ENCODE data around the gene ARHGEF10L. TPM values are rescaled to one million over a fixed set of nuclear protein-coding genes. Genes with fewer than 3 reads are reported as not detected.
"Not testable (repeated sequence)": the region's sequence is repeated elsewhere in the genome, so short reads cannot be mapped to it uniquely, and the experiment has no call there.

Gene ARHGEF10L
- total RNA-seq, 1 donor: 7.6 TPM

GRCh38 chr1:17629046-17629445 lies 89.5 kb downstream of the ARHGEF10L start:
- not testable (repeated sequence) for H3K9me3 ChIP-seq (ENCODE audit: low read depth, low read length); H3K4me3 ChIP-seq (ENCODE audit: low read length); H3K27me3 ChIP-seq (ENCODE audit: insufficient read depth, low read length)
- H3K4me1 ChIP-seq (ENCODE audit: insufficient read depth, low read length): peaks cover 54% of the 10 kb centered on the region

- H3K4me1 ChIP-seq (ENCODE audit: insufficient read depth, low read length): peaks cover 58% of the 10 kb centered on the region
- no peaks in the 10 kb centered on the region for H3K27me3 ChIP-seq (ENCODE audit: insufficient read depth, low read length)
- no peaks in the 10 kb centered on the region for H3K9me3 ChIP-seq (ENCODE audit: low read depth, low read length)
- no peak overlapping the region for H3K4me3 ChIP-seq (ENCODE audit: low read length)
These were observed 90.0 kb downstream of the ARHGEF10L start for GRCh38 chr1:17629460-17629859.

- H3K9me3 ChIP-seq (ENCODE audit: low read depth, low read length): no peaks in the 10 kb centered on the region
- no peak overlapping the region for H3K4me3 ChIP-seq (ENCODE audit: low read length)
- no peaks in the 10 kb centered on the region for H3K27me3 ChIP-seq (ENCODE audit: insufficient read depth, low read length)
- H3K4me1 ChIP-seq (ENCODE audit: insufficient read depth, low read length): peaks cover 66% of the 10 kb centered on the region
These were observed 90.7 kb downstream of the ARHGEF10L start for GRCh38 chr1:17630048-17630830.

- Histone ChIP-seq H3K9me3 (ENCODE audit: low read depth, low read length) (no peaks in the 10 kb centered on the region), H3K4me1 (ENCODE audit: insufficient read depth, low read length) (peaks cover 74% of the 10 kb centered on the region), H3K4me3 (ENCODE audit: low read length) (no peak overlapping the region), H3K27me3 (ENCODE audit: insufficient read depth, low read length) (no peaks in the 10 kb centered on the region)
These were observed 91.5 kb downstream of the ARHGEF10L start for GRCh38 chr1:17630986-17631385.

GRCh38 chr1:17631410-17631809 lies 91.9 kb downstream of the ARHGEF10L start:
- Histone ChIP-seq H3K4me1 (ENCODE audit: insufficient read depth, low read length) (peaks cover 78% of the 10 kb centered on the region), H3K4me3 (ENCODE audit: low read length) (no peak overlapping the region)

GRCh38 chr1:17632106-17632505 lies 92.6 kb downstream of the ARHGEF10L start:
- peaks cover 85% of the 10 kb centered on the region for H3K4me1 ChIP-seq (ENCODE audit: insufficient read depth, low read length)
- no peak overlapping the region for H3K4me3 ChIP-seq (ENCODE audit: low read length)

More at GRCh38 chr1:17631410-17631809, 91.9 kb downstream of the ARHGEF10L start:
- no peaks in the 10 kb centered on the region for H3K27me3 ChIP-seq (ENCODE audit: insufficient read depth, low read length)
- no peaks in the 10 kb centered on the region for H3K9me3 ChIP-seq (ENCODE audit: low read depth, low read length)

GRCh38 chr1:17632541-17633184 lies 93.2 kb downstream of the ARHGEF10L start:
- H3K4me1 ChIP-seq (ENCODE audit: insufficient read depth, low read length): peaks cover 86% of the 10 kb centered on the region
- H3K4me3 ChIP-seq (ENCODE audit: low read length): no peak overlapping the region
- H3K27me3 ChIP-seq (ENCODE audit: insufficient read depth, low read length): no peaks in the 10 kb centered on the region
- H3K9me3 ChIP-seq (ENCODE audit: low read depth, low read length): no peaks in the 10 kb centered on the region

More at GRCh38 chr1:17632106-17632505, 92.6 kb downstream of the ARHGEF10L start:
- H3K9me3 ChIP-seq (ENCODE audit: low read depth, low read length): no peaks in the 10 kb centered on the region
- H3K27me3 ChIP-seq (ENCODE audit: insufficient read depth, low read length): no peaks in the 10 kb centered on the region

- H3K4me1 ChIP-seq (ENCODE audit: insufficient read depth, low read length): peaks cover 81% of the 10 kb centered on the region
- no peaks in the 10 kb centered on the region for H3K27me3 ChIP-seq (ENCODE audit: insufficient read depth, low read length)
- H3K9me3 ChIP-seq (ENCODE audit: low read depth, low read length): no peaks in the 10 kb centered on the region
- H3K4me3 ChIP-seq (ENCODE audit: low read length): no peak overlapping the region
These were observed 94.2 kb downstream of the ARHGEF10L start for GRCh38 chr1:17633654-17634053.

GRCh38 chr1:17635276-17635675 lies 95.8 kb downstream of the ARHGEF10L start:
- Histone ChIP-seq H3K9me3 (ENCODE audit: low read depth, low read length) (no peaks in the 10 kb centered on the region), H3K27me3 (ENCODE audit: insufficient read depth, low read length) (no peaks in the 10 kb centered on the region), H3K4me3 (ENCODE audit: low read length) (no peak overlapping the region), H3K4me1 (ENCODE audit: insufficient read depth, low read length) (peaks cover 81% of the 10 kb centered on the region)

- H3K4me3 ChIP-seq (ENCODE audit: low read length): no peak overlapping the region
- peaks cover 80% of the 10 kb centered on the region for H3K4me1 ChIP-seq (ENCODE audit: insufficient read depth, low read length)
- H3K9me3 ChIP-seq (ENCODE audit: low read depth, low read length): no peaks in the 10 kb centered on the region
- no peaks in the 10 kb centered on the region for H3K27me3 ChIP-seq (ENCODE audit: insufficient read depth, low read length)
These were observed 96.3 kb downstream of the ARHGEF10L start for GRCh38 chr1:17635811-17636210.

- Histone ChIP-seq H3K4me1 (ENCODE audit: insufficient read depth, low read length) (peaks cover 74% of the 10 kb centered on the region), H3K4me3 (ENCODE audit: low read length) (no peak overlapping the region), H3K9me3 (ENCODE audit: low read depth, low read length) (no peaks in the 10 kb centered on the region), H3K27me3 (ENCODE audit: insufficient read depth, low read length) (no peaks in the 10 kb centered on the region)
These were observed 97.1 kb downstream of the ARHGEF10L start for GRCh38 chr1:17636612-17637011.

GRCh38 chr1:17637055-17637454 lies 97.6 kb downstream of the ARHGEF10L start:
- peaks cover 69% of the 10 kb centered on the region for H3K4me1 ChIP-seq (ENCODE audit: insufficient read depth, low read length)
- no peak overlapping the region for H3K4me3 ChIP-seq (ENCODE audit: low read length)
- H3K9me3 ChIP-seq (ENCODE audit: low read depth, low read length): no peaks in the 10 kb centered on the region
- no peaks in the 10 kb centered on the region for H3K27me3 ChIP-seq (ENCODE audit: insufficient read depth, low read length)

- Histone ChIP-seq H3K27me3 (ENCODE audit: insufficient read depth, low read length) (no peaks in the 10 kb centered on the region), H3K9me3 (ENCODE audit: low read depth, low read length) (no peaks in the 10 kb centered on the region), H3K4me3 (ENCODE audit: low read length) (no peak overlapping the region), H3K4me1 (ENCODE audit: insufficient read depth, low read length) (peaks cover 48% of the 10 kb centered on the region)
These were observed 100.3 kb downstream of the ARHGEF10L start for GRCh38 chr1:17639703-17640340.

- no peak overlapping the region for H3K4me3 ChIP-seq (ENCODE audit: low read length)
- no peaks in the 10 kb centered on the region for H3K9me3 ChIP-seq (ENCODE audit: low read depth, low read length)
- peaks cover 43% of the 10 kb centered on the region for H3K4me1 ChIP-seq (ENCODE audit: insufficient read depth, low read length)
- H3K27me3 ChIP-seq (ENCODE audit: insufficient read depth, low read length): no peaks in the 10 kb centered on the region
These were observed 100.9 kb downstream of the ARHGEF10L start for GRCh38 chr1:17640393-17640792.

GRCh38 chr1:17640975-17641374 lies 101.5 kb downstream of the ARHGEF10L start:
- Histone ChIP-seq H3K9me3 (ENCODE audit: low read depth, low read length) (no peaks in the 10 kb centered on the region), H3K4me3 (ENCODE audit: low read length) (no peak overlapping the region), H3K27me3 (ENCODE audit: insufficient read depth, low read length) (no peaks in the 10 kb centered on the region), H3K4me1 (ENCODE audit: insufficient read depth, low read length) (peaks cover 37% of the 10 kb centered on the region)
